Stimulated activated CD8-positive, alpha-beta memory T cell treated with anti-CD3 and anti-CD28 coated beads, Interleukin-7, amount 100 ng/mL, for 24 hours (primary cell): Measurements from ENCODE around the gene CD300C.
"Not testable (repeated sequence)": the region's sequence is repeated elsewhere in the genome, so short reads cannot be mapped to it uniquely, and the experiment has no call there.

ENCODE experiments used
- DNase-seq: peaks from one replicate; pipeline ENCODE4 v3.0.0-alpha.2; 2020; ENCODE audit warnings: low read depth

CD300C gene

DNA sequence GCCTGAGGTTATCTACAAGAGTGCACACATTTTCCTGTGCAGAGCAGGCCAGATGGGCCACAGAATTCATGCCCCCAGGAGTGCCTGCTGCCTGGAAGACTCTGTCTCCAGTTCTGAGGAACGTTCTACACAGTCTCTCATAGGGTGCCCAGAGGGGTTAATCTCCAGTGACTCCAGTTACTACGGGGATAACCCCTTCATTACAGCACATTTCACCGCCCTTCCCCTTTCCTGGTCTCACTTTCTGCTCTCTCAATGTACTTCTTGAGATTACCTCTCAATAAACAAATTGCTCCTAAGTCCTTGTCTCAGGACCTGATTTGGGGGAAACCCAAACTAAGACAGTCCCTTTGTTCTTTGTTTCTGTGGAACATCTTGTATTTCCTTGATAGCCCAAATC is 15.7 kb upstream of the CD300C start:
- no peak for DNase-seq

DNA sequence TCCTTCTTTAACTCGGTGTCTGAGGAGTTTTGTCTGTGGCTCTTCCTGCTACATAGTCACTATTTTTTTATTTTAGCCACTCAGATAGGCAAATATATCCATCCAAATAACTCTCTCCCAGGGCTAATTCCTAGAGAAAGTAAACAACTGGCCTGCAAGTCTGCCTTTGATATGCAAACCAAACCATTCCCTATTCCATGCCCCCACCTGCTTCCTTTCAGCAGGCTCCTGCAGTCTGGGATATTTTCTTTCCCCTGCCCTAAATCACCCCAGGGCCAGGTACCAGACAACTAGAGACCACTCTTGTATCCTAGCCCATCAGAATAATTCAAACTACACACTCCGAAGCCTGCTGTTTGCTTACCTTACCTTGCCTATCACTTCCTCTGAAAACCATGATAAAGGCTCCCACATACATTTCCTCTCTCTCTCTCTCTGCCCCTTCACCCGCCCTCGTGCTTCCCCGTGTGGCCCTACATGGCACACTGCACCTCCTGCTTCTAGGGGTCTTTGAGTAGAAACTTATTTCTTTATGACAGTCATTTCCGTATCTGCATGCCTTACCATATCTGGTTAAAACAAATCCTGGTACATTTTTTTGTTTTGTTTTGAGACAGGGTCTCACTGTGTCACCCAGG is 13.1 kb upstream of the CD300C start:
- DNase-seq: no peak

DNA sequence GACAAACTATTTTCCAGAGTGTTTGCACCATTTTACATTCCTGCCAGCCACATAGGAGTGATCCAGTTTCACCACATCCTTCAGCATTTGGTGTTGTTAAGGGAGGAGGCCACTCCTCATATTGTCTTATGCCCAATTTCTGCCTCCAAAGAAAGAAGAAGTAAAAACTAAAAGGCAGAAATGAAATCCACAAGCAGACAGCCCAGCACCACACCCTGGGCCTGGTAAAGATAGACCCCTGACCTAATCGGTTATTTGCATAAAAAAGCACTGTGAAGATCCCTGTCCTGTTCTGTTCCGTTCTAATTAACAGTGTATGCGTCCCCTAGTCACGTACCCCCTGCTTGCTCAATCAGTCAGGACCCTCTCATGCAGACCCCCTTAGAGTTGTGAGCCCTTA is 12.5 kb upstream of the CD300C start:
- DNase-seq: not testable (repeated sequence)

DNA sequence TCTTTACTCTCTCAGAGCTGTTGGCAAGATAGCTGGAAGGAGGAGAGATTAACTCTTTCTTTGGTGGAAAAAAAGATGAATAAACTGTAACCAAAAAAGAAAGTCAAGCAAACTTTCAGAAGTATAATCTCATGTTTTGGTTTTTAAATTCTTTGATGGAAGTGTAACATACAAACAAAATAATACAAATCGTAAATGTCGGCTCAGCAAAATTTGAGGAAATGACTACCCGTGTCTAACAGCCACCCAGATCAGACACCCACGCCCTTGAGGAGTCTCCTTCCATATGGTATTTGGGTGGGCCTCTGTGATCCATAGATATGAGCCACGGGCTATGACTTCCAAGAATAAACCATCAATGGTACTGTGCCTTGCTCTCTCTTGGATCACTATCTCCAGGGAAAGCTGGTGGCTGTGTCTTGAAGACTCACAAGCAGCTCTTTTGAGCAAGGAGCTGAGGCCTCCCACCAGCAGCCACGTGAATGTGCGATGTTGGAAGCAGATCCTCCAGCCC is 9.6 kb upstream of the CD300C start:
- no peak for DNase-seq

DNA sequence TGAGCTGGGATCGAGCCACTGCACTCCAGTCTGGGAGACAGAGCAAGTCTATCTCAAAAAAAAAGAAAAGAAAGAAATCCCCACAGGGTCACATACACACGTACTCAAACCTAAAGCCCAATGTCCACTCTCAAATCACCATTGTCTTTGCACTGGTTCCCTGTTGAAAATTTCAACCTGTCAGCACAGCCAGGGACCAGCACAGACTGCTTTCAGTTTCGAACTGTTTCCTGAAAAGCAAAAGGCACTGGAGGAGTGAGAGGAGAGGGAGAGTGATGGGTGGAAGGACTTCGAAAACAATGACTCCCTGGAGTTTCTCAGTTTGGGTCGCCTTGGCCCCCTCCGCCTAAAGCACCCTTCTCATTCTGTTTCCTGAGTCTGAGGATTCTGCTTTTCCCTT is 9.0 kb upstream of the CD300C start:
- DNase-seq: no peak

DNA sequence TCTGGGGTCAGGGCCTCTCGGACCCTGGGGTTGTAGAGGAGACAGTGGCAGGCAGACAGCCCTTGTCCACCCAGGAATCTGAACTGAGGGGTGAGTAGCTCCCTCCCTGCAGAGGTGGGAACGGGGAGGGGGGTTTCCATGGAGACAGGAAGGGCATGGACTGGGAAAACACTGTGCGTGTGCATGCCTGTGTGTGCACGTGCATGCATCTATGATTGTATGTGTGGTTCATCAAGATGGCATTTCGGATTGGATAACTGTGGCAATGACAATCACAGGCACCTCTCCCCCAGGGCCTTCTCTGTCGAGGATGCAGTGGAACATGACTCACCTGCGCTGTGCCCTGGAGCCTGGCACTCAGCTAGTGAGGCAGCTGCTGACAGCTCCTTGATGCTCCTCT is 6.1 kb upstream of the CD300C start:
- DNase-seq: no peak

DNA sequence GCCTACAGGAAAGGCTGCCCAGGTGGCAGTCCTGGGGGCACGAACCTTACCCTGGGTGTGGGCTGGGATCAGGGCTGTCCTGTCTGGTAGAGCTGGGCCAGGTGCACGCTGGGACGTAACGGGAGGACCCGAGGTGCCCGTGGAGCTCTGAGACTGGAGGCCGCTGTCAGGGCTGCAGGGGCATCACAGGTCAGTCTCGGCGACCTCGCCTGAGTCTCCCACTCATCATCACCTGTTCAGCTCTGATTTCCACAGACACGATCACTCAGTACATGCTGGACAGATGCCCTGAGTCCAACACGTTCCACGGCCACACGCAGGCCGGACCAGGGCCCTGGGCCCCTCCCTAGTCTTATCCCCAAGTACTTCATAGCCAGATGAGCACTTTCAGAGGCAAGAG is 4.7 kb upstream of the CD300C start:
- DNase-seq: no peak

DNA sequence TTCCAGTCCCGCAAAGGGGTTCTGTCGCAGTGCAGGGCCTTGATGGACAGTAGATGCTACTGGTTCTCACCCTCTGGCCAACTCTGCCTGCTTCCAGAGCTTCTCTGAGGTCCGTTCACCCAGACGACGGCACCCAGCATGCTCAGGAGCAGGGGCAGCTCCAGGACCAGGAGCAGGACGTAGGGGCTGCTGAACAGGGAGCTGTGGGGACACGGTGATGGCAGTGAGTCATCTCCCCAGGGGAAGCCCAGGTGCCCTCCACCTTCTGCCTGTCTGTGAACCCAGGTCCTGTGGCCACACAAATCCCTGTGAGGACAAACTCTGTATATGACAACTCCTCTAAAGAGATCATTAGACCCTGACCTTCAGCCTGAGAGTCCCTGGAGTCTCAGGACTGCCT is 3.4 kb upstream of the CD300C start:
- DNase-seq: no peak

DNA sequence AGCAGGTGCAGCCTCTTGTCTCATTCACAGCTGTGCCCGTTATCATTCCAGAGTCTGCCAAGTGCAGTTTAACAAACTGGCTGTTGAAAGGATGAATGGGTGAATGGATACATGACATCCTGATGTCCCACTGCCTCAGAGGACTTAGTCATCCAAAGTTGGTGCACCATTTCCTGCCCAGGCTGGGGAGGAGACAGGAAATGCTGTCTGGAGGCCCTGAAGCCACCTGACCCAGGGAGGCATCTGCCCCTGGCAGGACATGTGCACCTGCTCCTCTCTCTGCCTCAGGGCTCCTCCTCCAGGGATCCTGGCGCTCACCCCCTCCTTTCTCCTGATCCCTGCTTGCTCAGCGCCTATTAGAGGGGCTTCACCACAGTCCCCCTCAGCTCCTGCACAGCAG is 1.8 kb upstream of the CD300C start:
- no peak for DNase-seq

DNA sequence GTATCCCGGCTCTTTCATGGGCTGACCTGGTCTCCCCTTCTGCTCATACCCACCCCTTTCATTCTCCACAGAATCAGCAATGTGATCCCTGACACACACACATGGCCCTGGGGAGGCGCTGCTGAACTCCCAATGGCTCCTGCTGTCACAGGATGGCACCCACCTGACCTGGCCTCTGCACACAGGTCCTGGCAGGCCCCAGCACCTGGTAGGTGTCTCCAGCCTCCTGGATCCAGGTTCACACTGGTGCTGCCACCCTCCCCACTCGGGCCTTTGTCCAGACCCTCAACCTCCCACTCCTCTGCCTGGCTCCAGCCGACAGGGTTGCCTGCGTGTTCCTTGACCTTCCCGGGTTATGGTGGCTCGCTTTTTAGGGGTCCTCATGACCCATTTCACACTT is 1.3 kb upstream of the CD300C start:
- no peak for DNase-seq

DNA sequence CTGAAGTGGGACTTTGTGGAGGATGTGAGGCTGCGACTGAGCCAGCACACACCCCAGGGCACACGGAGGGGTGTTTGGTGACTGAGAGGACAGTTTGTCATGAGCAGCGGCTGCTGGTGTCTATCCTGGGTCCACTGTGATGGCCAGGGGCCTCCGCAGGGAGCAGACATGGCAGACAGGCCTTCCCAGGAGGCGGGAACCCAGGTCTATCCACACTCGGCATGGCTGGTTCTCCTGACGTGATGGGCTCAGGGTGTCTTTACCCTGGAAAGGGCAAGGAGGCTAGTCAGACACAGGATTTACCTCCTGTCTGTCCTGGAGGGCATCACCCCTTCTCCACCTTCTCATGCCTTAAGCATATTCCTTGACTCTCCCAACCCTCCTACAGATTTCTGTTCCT is 671 bp upstream of the CD300C start:
- DNase-seq: no peak

DNA sequence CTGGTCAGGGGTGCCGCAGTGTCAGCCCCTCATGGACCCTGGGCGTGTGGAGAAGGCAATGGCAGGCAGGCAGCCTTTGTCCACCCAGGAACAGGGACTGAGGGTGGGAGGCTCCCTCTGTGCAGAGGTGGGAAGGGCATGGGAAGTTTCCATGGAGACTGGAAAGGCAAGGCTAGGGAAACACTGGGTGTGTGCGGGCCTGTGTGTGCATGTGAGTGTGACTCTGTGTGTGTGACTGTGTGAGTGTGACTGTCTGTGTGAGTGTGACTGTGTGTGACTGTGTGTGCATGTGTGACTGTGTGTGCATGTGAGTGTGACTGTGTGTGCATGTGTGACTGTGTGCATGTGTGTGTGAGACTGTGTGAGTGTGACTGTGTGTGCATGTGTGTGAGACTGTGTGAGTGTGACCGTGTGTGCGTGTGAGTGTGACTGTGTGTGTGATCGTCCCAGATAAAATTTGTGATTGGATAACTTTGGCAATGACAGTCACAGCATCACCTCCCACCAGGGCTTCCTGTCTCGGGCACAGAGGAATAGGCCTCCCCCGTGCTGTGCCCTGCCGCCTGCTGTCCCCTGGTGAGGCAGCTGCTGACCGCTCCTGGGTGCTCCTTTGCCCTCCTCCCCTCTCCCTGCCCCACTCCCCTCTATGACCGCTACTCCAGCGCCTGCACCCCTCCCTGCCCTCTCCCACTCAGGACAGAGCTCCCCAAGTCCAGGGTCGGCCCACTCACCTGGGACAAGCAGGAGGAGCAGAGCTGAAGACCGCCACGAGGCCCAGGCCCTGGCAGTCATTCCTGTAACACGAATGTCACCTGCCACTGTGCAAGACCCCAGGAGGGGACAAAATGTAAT is 698 bp downstream of the CD300C start:
- no peak for DNase-seq

DNA sequence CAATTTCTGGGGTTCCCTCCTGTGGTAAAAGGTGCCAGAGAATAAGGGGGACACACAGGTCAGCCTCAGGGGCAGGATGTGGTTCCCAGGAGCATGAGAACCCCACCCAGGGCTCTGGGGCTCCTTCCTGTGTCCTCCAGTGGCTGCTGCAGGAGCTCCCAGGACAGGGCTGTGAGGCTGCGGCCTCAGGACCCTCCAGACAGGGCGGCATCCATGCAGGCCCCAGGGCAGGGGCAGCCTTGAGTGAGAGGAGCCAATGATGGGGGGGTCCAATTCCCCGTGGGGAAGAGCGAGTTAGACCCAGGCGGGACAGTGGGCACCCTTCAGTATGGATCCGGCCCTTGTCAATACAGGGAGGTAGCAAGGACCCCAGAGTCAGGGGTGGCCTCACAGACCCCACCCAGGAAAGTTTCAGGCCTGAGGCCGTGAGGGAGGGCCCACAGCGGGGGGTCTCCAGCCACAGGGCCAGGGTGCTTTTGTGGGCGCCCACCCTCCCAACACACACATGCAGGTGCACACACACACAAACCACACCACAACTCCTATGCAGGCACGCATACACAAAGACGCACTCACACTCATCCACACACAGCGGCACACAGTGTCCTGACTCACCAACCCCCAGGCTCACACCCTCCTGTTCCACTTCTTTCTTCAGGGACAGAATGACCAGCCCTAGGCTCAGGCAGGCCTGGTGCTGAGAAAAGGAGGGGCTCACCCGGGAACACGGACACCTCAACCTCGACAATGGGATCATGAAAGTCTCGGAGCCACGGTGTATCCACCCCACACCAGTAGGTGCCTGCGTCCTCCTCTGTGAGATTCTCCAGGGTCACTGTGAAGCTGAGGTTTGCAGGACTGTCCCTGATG is 1.8 kb downstream of the CD300C start:
- no peak for DNase-seq

DNA sequence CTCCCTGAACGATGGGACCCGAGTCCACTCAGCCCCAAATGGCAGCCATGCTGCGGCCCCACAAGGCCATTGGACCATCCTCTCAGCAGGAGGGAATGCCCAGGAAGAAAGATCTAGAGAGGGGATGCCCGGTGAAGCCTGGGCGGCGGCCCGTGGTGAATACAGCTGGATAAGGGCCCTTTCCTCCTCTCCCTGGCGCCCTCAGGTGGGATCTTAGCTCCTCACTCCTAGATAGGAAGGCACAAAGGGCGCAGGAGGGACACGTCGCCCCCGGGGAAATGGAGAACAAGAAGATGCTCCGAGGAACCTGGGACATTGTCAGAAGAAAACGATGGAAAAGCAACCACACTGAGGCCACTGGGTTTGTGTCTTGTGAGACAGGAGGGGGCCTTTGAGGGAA is 2.5 kb downstream of the CD300C start:
- DNase-seq: no peak

DNA sequence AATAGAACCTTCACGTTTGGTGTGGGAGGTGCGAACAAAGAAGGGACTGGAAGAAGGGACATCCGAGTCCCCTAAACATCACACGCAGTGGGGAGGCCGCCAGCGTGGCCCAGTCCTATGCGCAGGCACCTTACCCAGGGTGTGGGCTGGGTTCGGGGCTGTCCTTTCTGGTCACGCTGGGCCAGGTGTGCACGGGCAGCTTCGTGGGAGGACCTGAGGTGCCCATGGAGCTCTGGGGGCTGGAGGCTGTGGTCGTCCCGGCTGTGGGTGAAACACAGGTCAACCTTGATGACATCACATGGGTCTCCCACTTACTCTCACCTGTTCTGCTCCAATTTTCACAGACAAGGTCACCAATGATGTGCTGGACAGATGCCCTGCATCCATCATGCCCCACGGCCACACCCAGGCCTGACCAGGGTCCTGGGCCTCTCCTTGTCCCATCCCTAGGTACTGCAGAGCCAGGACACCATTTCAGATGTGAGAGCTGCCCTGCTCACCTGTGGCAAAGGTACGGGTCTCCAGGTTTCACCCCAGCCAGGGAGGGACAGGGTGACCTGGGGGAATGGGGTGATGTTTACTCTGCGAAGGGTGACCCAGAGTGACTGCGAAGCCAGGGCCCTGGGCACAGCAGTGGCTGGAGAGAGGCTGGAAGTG is 3.1 kb downstream of the CD300C start:
- no peak for DNase-seq

DNA sequence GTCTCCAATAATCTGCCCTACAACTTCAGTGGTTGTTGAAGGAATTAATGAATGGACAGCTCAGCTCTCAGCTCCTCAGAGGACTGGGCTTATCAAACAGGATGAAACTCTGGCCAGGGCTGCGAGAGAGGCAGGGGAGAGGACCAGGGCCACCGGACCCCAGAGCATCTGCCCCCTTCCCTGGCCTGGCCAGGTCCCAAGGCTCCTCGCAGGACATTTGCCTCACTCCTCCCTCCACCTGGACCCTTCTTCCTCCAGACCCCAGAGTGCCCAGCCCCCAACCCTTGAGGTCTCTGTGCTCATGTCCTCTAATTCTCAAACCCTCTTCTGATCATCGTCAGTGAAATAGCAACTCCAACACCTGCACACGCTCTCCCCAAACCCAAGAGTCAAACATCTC is 3.7 kb downstream of the CD300C start:
- no peak for DNase-seq

DNA sequence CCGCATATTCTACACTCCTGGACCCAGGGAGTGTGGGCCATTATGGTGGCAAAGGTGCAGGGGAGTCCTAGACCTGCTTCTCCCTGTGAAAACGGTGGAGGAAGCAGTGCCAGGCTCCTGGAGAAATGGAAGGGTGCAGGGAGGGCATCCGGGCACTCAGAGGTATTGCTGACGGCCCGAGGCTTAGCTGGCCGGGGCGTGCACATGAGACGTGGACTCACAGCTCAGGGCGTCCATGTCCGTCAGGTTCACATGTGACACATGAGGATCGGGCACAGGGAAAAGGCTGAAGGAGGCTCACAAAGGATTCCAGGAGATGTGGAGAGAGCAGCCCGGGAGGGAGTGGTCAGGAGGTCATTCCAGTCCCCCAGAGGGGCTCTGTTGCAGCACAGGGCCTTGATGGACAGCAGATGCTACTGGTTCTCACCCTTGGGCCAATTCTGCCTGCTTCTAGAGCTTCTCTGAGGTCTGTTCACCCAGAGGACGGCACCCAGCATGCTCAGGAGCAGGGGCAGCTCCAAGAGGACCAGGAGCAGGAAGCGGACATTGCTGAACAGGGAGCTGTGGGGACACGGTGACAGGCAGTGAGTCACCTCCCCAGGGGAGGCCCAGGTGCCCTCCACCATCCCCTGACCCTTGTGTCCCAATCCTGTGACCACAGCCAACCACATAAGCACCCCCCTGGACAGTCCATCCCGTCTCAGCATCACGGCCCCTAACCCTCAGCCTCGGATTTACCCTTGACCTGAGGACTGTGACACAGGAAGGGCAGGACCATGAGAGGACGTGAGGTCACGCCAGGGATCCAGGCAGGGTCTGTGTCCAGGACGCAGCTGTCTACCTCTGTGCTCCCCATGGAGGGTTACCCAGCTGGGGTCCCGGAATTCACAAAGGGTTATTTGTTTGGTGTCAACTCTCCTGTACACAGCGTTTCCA is 4.5 kb downstream of the CD300C start:
- no peak for DNase-seq

DNA sequence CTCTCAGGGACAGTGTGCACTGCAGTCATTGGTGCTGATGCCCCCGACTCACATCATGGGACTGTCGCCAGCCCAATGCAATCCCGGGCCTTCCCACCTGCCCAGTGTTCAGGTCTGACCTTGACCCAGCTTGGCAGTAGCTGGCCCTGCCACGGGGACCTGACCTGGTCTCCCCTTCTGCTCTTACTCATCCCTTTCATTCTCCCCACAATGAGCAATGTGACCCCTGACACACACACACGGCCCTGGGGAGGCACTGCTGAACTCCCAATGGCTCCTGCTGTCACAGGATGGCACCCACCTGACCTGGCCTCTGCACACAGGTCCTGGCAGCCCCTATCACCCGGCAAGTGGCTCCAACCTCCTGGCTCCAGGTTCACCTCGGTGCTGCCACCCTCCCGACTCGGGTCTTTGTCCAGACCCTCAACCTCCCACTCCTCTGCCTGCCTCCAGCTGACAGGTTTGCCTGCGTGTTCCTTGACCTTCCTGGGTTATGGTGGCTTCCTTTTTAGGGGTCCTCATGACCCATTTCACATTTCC is 6.6 kb downstream of the CD300C start:
- no peak for DNase-seq

DNA sequence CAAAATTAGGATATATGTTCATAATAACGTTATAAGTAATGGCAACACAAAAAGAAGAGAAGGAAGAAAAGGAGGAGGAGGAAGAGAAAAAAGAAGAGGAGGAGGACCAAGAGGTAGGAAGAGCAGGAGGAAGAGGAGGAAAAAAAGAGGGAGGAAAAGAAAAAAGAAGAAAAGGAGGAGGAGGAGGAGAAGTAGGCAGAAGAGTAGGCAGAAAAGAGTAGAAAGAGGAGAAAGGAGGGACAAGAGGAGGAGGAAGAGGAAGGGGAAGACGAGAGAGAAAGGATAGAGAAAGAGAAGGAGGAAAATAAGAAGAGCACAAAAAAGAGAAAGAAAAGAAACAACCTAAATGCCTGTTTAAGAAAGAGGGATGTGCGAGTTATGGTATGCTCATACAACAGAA is 9.0 kb downstream of the CD300C start:
- no peak for DNase-seq

DNA sequence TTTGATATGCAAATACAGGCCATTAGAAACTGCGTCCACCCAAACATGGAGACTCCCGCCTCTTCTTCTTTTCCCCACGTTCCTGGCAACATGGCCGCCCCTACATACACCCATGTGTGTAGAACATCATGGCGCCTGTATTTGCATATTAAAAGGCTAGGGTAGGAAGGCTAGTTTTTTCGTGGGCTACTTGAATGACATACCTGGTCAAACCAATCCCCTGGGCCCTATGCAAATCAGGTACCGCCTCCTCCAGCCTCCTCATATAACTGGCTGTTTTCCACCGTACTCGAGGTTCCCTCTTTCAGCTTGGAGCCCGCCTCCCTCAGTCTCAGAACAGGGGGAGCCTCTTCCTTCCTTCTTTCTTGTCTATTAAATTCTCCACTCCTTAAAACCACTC is 13.8 kb downstream of the CD300C start:
- no peak for DNase-seq
